ENCODE measurements around the gene DTNB. TPM values are rescaled to one million over a fixed set of nuclear protein-coding genes. Genes with fewer than 3 reads are reported as not detected.

Gene DTNB
- total and polyA plus RNA-seq, 7 donors: 2.4 to 7.8 (median 4.8) TPM

DNA sequence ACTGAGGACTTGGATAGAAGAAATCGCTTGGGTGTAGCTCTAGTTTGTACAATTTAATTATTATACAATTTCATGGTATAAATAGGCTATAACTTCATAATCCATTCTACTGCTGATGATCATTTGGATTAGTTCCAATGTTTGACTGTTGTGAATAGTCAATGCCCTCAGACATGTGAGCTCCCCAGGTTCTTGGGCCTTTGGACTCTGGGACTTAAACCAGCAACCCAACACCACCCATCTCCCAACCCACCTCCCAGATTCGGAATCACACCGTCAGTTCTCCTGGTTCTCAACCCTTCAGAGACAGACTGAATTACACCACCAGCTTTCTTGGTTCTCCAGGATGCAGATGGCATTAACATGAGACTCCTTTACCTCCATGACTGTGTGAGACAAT lies 247.1 kb downstream of the DTNB start:
- H3K4me3 ChIP-seq: no peak overlapping the region
- DNase-seq: no peak
- intact Hi-C loops (cut with DNase I): no loop called here
- no peaks in the 10 kb centered on the region for H3K27me3 ChIP-seq
- no peaks in the 10 kb centered on the region for H3K9me3 ChIP-seq
- no peak overlapping the region for H3K27ac ChIP-seq
- no peaks in the 10 kb centered on the region for H3K4me1 ChIP-seq
- TF ChIP-seq, protein P1, sequence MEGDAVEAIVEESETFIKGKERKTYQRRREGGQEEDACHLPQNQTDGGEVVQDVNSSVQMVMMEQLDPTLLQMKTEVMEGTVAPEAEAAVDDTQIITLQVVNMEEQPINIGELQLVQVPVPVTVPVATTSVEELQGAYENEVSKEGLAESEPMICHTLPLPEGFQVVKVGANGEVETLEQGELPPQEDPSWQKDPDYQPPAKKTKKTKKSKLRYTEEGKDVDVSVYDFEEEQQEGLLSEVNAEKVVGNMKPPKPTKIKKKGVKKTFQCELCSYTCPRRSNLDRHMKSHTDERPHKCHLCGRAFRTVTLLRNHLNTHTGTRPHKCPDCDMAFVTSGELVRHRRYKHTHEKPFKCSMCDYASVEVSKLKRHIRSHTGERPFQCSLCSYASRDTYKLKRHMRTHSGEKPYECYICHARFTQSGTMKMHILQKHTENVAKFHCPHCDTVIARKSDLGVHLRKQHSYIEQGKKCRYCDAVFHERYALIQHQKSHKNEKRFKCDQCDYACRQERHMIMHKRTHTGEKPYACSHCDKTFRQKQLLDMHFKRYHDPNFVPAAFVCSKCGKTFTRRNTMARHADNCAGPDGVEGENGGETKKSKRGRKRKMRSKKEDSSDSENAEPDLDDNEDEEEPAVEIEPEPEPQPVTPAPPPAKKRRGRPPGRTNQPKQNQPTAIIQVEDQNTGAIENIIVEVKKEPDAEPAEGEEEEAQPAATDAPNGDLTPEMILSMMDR (IDR thresholded peaks at IDR 0.05): no peak
- no peak for TF ChIP-seq EP300 (IDR thresholded peaks at IDR 0.05)
- TF ChIP-seq POLR2A (IDR thresholded peaks at IDR 0.05): no peak
- TF ChIP-seq POLR2AphosphoS5 (IDR thresholded peaks at IDR 0.05): no peak
- 75 to 98% methylated on average over 3 of the region's 3 CpGs for WGBS, 2 donors
- no peaks in the 10 kb centered on the region for H3K36me3 ChIP-seq

DNA sequence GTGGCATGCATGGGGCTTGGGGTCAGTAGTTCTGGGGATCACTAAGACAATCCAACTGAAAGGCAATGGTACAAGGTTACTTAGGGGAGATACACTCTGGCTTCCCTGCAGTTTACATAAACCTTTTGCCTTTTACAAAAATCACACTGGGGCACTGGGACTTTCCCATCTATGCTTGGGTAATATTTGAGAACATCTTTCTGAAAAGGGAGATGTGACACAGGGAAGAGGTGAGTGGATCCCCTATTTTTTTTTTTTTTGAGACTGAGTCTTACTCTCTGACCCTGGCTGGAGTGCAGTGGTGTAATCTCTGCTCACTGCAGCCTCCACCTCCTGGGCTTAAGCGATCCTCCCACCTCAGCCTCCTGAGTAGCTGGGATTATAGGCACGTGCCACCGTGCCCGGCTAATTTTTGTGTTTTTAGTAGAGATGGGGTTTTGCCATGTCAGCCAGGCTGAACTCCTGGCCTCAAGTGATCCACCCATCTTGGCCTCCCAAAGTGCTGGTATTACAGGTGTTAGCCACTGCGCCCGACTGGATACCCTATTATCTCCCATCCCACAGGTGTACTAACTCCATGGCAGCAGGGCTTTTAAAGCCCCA lies 248.8 kb downstream of the DTNB start:
- WGBS, 2 donors: 97 to 100% methylated on average over 6 of the region's 6 CpGs
- H3K4me1 ChIP-seq: no peaks in the 10 kb centered on the region
- no peak overlapping the region for H3K4me3 ChIP-seq
- H3K27ac ChIP-seq: no peak overlapping the region
- intact Hi-C loops (cut with DNase I): no loop called here
- DNase-seq: no peak
- no peaks in the 10 kb centered on the region for H3K36me3 ChIP-seq
- H3K27me3 ChIP-seq: no peaks in the 10 kb centered on the region
- TF ChIP-seq EP300 (IDR thresholded peaks at IDR 0.05) (no peak), POLR2A (IDR thresholded peaks at IDR 0.05) (no peak), POLR2AphosphoS5 (IDR thresholded peaks at IDR 0.05) (no peak)
- TF ChIP-seq, protein P1 (IDR thresholded peaks at IDR 0.05): no peak
- H3K9me3 ChIP-seq: no peaks in the 10 kb centered on the region

DNA sequence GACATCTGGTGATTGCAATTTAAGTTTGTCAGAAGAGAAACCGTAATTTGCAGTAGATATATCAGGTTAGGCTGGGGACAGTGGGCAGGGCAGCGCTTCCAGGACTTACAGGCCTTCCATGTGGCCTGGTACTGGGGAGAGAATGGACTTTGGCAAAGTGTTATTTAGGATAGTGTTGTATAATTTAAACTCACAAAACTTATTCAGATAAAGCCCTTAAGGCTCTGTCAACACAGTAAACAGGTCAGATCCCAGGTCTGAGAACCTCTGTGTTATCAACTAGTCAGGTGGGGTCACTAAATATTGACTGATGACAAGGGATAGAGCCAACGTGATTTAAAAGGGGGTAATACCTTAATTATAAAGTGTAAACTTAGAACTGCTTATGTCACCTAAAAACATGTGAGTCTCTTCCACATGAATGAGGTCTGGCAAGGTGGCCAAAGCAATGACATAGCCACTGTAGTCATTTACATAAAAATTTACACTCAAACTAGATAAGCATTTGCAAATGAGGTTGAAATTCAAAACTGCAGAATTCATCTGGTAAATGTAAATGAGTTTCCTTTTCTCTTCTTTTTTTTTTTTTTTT lies 251.5 kb downstream of the DTNB start:
- DNase-seq: no peak
- intact Hi-C loops (cut with DNase I): no loop called here
- TF ChIP-seq POLR2AphosphoS5 (IDR thresholded peaks at IDR 0.05): no peak
- TF ChIP-seq, protein P1 (IDR thresholded peaks at IDR 0.05): no peak
- no peak for TF ChIP-seq EP300 (IDR thresholded peaks at IDR 0.05)
- TF ChIP-seq POLR2A (IDR thresholded peaks at IDR 0.05): no peak
- H3K36me3 ChIP-seq: no peaks in the 10 kb centered on the region
- no peaks in the 10 kb centered on the region for H3K27me3 ChIP-seq
- no peaks in the 10 kb centered on the region for H3K9me3 ChIP-seq
- no peak overlapping the region for H3K27ac ChIP-seq
- no peak overlapping the region for H3K4me3 ChIP-seq
- H3K4me1 ChIP-seq: no peaks in the 10 kb centered on the region
- WGBS, 2 donors: 21 to 56% methylated on average over 3 of the region's 3 CpGs

DNA sequence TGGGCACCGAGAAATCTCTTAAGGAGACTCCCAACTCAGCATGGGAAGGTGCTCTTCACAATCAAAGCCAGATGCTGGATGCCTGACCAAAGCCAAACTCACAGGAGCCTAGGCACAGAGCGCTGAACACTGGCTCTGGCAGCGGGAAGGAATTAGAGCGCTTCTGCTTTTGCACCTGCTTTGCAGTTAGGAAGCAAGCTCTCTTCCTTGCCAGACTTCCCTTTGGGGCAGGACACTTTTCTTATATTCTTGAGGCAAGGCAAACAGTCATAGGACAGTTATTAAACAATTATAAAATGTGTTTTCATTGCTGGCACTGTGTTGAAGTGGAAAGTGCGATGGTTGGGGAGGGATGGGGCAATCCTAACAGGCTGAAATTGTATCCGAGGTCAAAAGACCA lies 252.1 kb downstream of the DTNB start:
- H3K4me3 ChIP-seq: no peak overlapping the region
- H3K9me3 ChIP-seq: no peaks in the 10 kb centered on the region
- intact Hi-C loops (cut with DNase I): no loop called here
- H3K27ac ChIP-seq: no peak overlapping the region
- WGBS, 2 donors: 20 to 57% methylated on average over 6 of the region's 6 CpGs
- DNase-seq: no peak
- no peaks in the 10 kb centered on the region for H3K27me3 ChIP-seq
- H3K4me1 ChIP-seq: no peaks in the 10 kb centered on the region
- TF ChIP-seq POLR2AphosphoS5 (IDR thresholded peaks at IDR 0.05) (no peak), EP300 (IDR thresholded peaks at IDR 0.05) (no peak), POLR2A (IDR thresholded peaks at IDR 0.05) (no peak)
- TF ChIP-seq, protein P1 (IDR thresholded peaks at IDR 0.05): no peak
- H3K36me3 ChIP-seq: no peaks in the 10 kb centered on the region
